GM12878 (cell line): ENCODE measurements around the gene PIGS. TPM values are rescaled to one million over a fixed set of nuclear protein-coding genes. Genes with fewer than 3 reads are reported as not detected.

Source experiments
- ATAC-seq: fragments of 200-7000 bp; cut with Tn5 transposase; 3 replicates; pipeline ENCODE4 v1.9.1; 2020; ENCODE audit warnings: mild to moderate bottlenecking, moderate library complexity
- BruUV-seq: library from RNA; stranded (reverse); fragments of 400-500 nt; replicated peaks from 2 replicates; lab custom pipeline; 2021; lab: Mats Ljungman, UMichigan
- CTCF ChIA-PET: fragments of 300-600 bp; sonication (Branson Sonifier 250); formaldehyde crosslinking; extraction: SDS; loops from one replicate; lab custom pipeline; 2021; ENCODE audit warnings: inconsistent platforms; lab: Yijun Ruan, JAX
- POLR2A ChIA-PET: fragments of 350-600 bp; formaldehyde crosslinking; extraction: SDS; loops from one replicate; lab custom pipeline; 2021; ENCODE audit warnings: inconsistent platforms; lab: Charles Lee
- RAD21 ChIA-PET: fragments of 300-600 bp; sonication (Branson Sonifier 250); formaldehyde crosslinking; loops from one replicate; lab custom pipeline; 2023; ENCODE audit warnings: antibody characterized with exemption; ENCODE audit not compliant: unreplicated experiment; lab: Charles Lee
- SMC1A ChIA-PET: fragments of 300-600 bp; sonication (Branson Sonifier 250); formaldehyde crosslinking; loops from one replicate; lab custom pipeline; 2023; ENCODE audit not compliant: unreplicated experiment, uncharacterized antibody; lab: Charles Lee
- DNase-seq: peaks from one replicate; pipeline ENCODE4 v3.0.0-alpha.2; 2011; ENCODE audit warnings: low read depth, low spot score
- FAIRE-seq: peaks from 3 replicates; lab custom pipeline; 2011; peaks lifted over from hg19 to GRCh38; lab: Jason Lieb, UNC
- H2AFZ ChIP-seq: 2 replicates; pipeline ENCODE4 v1.6.0; 2011; ENCODE audit warnings: low read depth, low read length, control low read depth; ENCODE audit not compliant: control insufficient read depth
- H3K27ac ChIP-seq: 2 replicates; pipeline ENCODE4 v1.5.1; 2011; ENCODE audit warnings: control low read depth; ENCODE audit not compliant: control insufficient read depth, insufficient read depth
- H3K27me3 ChIP-seq, 2 experiments: replicated peaks in 1 of 2; 2 replicates each; pipeline versions ENCODE4 v1.6.0 to v1.6.1; 2011; ENCODE audit warnings: low read length in 1 of 2; ENCODE audit not compliant: control insufficient read depth in 2 of 2, insufficient read depth in 2 of 2
- H3K36me3 ChIP-seq, 2 experiments: 2 replicates each; pipeline ENCODE4 v1.5.1; 2011; ENCODE audit warnings: low read length in 1 of 2; ENCODE audit not compliant: control insufficient read depth in 2 of 2, insufficient read depth in 2 of 2
- H3K4me1 ChIP-seq: 2 replicates; pipeline ENCODE4 v1.6.1; 2011; ENCODE audit warnings: mild to moderate bottlenecking, low read length, moderate library complexity, mixed read lengths; ENCODE audit not compliant: control insufficient read depth, insufficient read depth
- H3K4me2 ChIP-seq: 2 replicates; pipeline ENCODE4 v1.6.0; 2011; ENCODE audit warnings: control low read depth; ENCODE audit not compliant: control insufficient read depth, insufficient read depth
- H3K4me3 ChIP-seq: fragments of 200-600 bp; sonication (generic); 2 replicates; pipeline ENCODE4 v1.5.1; 2016
- H3K79me2 ChIP-seq: 2 replicates; pipeline ENCODE4 v1.6.0; 2011; ENCODE audit warnings: low read length; ENCODE audit not compliant: control insufficient read depth, insufficient read depth
- H3K9ac ChIP-seq: 2 replicates; pipeline ENCODE4 v1.8.0; 2011; ENCODE audit warnings: low read length, control low read depth, mixed read lengths; ENCODE audit not compliant: control insufficient read depth, insufficient read depth
- H3K9me3 ChIP-seq: replicated peaks from 3 replicates; pipeline ENCODE4 v1.5.1; 2011; ENCODE audit warnings: mild to moderate bottlenecking, low read length; ENCODE audit not compliant: control insufficient read depth, insufficient read depth
- H4K20me1 ChIP-seq: 2 replicates; pipeline ENCODE4 v1.6.0; 2011; ENCODE audit not compliant: control insufficient read depth, insufficient read depth
- BHLHE40 ChIP-seq, 2 experiments: fragments of 450-650 bp in 1 of 2; IDR thresholded peaks; 2 replicates each; pipeline ENCODE4 v1.6.1; 2011 to 2017; ENCODE audit warnings: low read depth in 2 of 2, borderline replicate concordance in 1 of 2, improper control_type of control experiment in 1 of 2, low read length in 1 of 2, mild to moderate bottlenecking in 1 of 2
- BRCA1 ChIP-seq: IDR thresholded peaks from 2 replicates; pipeline ENCODE4 v1.6.1; 2011; ENCODE audit warnings: low read depth, low read length, improper control_type of control experiment
- CHD4 ChIP-seq: fragments of 200-600 bp; sonication (generic); IDR thresholded peaks from 2 replicates; pipeline ENCODE4 v1.6.1; 2016; ENCODE audit warnings: mild to moderate bottlenecking
- CREM ChIP-seq: IDR thresholded peaks from 2 replicates; pipeline ENCODE4 v1.6.1; 2014; ENCODE audit warnings: antibody characterized with exemption, low read depth
- JUNB ChIP-seq: IDR thresholded peaks from 2 replicates; pipeline ENCODE4 v1.6.1; 2016; ENCODE audit warnings: antibody characterized with exemption, mild to moderate bottlenecking
- KDM1A ChIP-seq: fragments of 200-600 bp; sonication (generic); IDR thresholded peaks from 2 replicates; pipeline ENCODE4 v1.6.1; 2016; ENCODE audit warnings: borderline replicate concordance
- MTA3 ChIP-seq: IDR thresholded peaks from 2 replicates; pipeline ENCODE4 v1.6.1; 2012; ENCODE audit warnings: low read length, inconsistent platforms, borderline replicate concordance
- NFYA ChIP-seq: IDR thresholded peaks from 2 replicates; pipeline ENCODE4 v1.6.1; 2011; ENCODE audit warnings: low read depth, mild to moderate bottlenecking, low read length, improper control_type of control experiment, borderline replicate concordance
- NFYB ChIP-seq: IDR thresholded peaks from 2 replicates; pipeline ENCODE4 v1.6.1; 2011; ENCODE audit warnings: low read depth, mild to moderate bottlenecking, low read length, improper control_type of control experiment, moderate library complexity; ENCODE audit not compliant: insufficient read depth
- POU2F2 ChIP-seq: IDR thresholded peaks from 3 replicates; pipeline ENCODE4 v1.6.1; 2011; ENCODE audit warnings: low read depth, mild to moderate bottlenecking, low read length, borderline replicate concordance
- RAD21 ChIP-seq: IDR thresholded peaks from 2 replicates; pipeline ENCODE4 v1.6.1; 2011; ENCODE audit warnings: mild to moderate bottlenecking, low read depth, low read length, moderate library complexity; ENCODE audit not compliant: insufficient read depth
- RAD51 ChIP-seq: fragments of 450-650 bp; IDR thresholded peaks from 2 replicates; pipeline ENCODE4 v1.6.1; 2016; ENCODE audit warnings: moderate library complexity, mild to moderate bottlenecking, inconsistent platforms
- RCOR1 ChIP-seq: conservative IDR thresholded peaks from 2 replicates; pipeline ENCODE4 v1.6.1; 2012; ENCODE audit warnings: low read depth, low read length, improper control_type of control experiment
- ZNF24 ChIP-seq: fragments of 450-650 bp; IDR thresholded peaks from 2 replicates; pipeline ENCODE4 v1.6.1; 2017; ENCODE audit warnings: antibody characterized with exemption, mild to moderate bottlenecking
- ZSCAN29 ChIP-seq: fragments of 450-650 bp; IDR thresholded peaks from 2 replicates; pipeline ENCODE4 v1.6.1; 2017; ENCODE audit warnings: mild to moderate bottlenecking, moderate library complexity
- ZZZ3 ChIP-seq: IDR thresholded peaks from 2 replicates; pipeline ENCODE4 v1.6.1; 2011; ENCODE audit warnings: low read depth; ENCODE audit not compliant: control insufficient read depth, insufficient read length
- WGBS: methylation state at CpG from one replicate; pipeline ENCODE4 v1.1.6; 2016; ENCODE audit warnings: low lambda C conversion rate; ENCODE audit not compliant: insufficient replicate concordance, insufficient coverage; ENCODE audit errors: missing lambda C conversion rate; 5-methylcytosine and 5-hydroxymethylcytosine counted together
- in situ Hi-C: fragments of 300-500 bp; cut with MboI; formaldehyde crosslinking; loops from 9 replicates; pipeline ENCODE4 v1.14.3; 2018; ENCODE audit warnings: mixed read lengths
- intact Hi-C: fragments of 100-400 bp; cut with micrococcal nuclease; formaldehyde crosslinking; loops from one replicate; pipeline ENCODE4 v1.14.2; 2022; ENCODE audit not compliant: unreplicated experiment
- polyA plus RNA-seq, 11 experiments: library from polyadenylated mRNA; depleted of rRNA in 4 of 11; unstranded in 6 of 11; stranded (reverse) in 5 of 11; fragments of >200 nt; fragmentation: Nextera tagmentation in 4 of 11; fragmentation: Illumina TruSeq in 1 of 11; extraction: Ambion mirVana in 4 of 11; extraction: Trizol in 1 of 11; gene quantifications; 1 replicate in 1 of 11; 2 replicates in 10 of 11; pipeline versions ENCODE4 v1.2.1 to v1.2.3, GENCODE V29; 2011 to 2016; ENCODE audit warnings: inconsistent platforms in 2 of 11, missing spikeins in 2 of 11, low read depth in 1 of 11
- total RNA-seq, 4 experiments: library from RNA; depleted of rRNA in 3 of 4; stranded (reverse); fragments of >200 nt in 3 of 4; fragmentation: Illumina TruSeq in 1 of 4; extraction: Trizol in 1 of 4; gene quantifications; 2 replicates each; pipeline versions ENCODE4 v1.2.1 to v1.2.3, GENCODE V29; 2013 to 2021
- TF ChIP-seq, protein P1 (sequence below): fragments of 450-650 bp; formaldehyde crosslinking; IDR thresholded peaks from 2 replicates; pipeline ENCODE4 v1.4.0; 2020; ENCODE audit warnings: mild to moderate bottlenecking, moderate library complexity
- TF ChIP-seq, protein P2 (sequence below): fragments of 450-650 bp; IDR thresholded peaks from 2 replicates; pipeline ENCODE4 v1.6.1; 2017; ENCODE audit warnings: mild to moderate bottlenecking

PIGS gene
- total and polyA plus RNA-seq, 10 of the 15 experiments (the other 5 are each of a cell fraction or from before 2014, with no cell fraction given), result 27.5 to 73.7 (median 50.7) TPM

DNA sequence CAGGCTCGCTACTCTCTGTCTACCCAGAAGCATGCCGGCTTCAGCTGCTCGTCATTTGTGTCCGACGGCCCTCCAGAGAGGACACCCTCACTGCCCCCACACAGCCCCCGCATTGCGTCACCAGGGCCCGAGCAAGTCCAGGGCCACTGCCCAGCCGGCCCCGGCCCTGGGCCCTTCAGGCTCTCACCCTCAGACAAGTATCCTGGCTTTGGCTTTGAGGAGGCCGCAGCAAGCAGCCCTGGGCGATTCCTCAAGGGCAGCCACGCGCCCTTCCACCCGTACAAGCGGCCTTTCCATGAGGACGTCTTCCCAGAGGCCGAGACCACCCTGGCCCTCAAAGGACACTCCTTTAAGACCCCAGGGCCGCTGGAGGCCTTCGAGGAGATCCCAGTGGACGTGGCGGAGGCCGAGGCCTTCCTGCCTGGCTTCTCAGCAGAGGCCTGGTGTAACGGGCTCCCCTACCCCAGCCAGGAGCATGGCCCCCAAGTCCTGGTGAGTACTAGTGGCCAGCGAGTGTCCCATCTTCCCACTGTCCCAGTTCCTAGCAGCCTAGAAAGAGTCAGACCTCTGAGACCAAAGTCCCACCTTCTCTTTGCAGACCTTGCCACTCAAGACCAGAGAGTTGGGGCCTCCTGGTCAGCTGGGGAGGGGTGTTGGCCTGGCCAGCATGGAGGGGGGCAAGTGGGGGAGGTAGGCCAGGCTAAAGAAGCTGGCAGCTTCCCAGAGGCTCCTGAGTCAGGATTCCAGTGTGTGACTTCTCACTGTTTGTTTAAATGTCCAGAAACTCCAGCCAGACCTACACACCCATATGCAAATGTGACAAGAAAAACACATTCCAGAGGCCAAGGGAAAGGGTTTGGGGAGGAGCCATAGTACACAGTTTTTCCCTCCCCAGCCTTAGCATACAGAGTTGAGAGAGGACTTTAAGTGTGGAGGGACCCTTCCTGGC, 46.6 kb downstream of the PIGS start (continued):
- TF ChIP-seq, protein P1, sequence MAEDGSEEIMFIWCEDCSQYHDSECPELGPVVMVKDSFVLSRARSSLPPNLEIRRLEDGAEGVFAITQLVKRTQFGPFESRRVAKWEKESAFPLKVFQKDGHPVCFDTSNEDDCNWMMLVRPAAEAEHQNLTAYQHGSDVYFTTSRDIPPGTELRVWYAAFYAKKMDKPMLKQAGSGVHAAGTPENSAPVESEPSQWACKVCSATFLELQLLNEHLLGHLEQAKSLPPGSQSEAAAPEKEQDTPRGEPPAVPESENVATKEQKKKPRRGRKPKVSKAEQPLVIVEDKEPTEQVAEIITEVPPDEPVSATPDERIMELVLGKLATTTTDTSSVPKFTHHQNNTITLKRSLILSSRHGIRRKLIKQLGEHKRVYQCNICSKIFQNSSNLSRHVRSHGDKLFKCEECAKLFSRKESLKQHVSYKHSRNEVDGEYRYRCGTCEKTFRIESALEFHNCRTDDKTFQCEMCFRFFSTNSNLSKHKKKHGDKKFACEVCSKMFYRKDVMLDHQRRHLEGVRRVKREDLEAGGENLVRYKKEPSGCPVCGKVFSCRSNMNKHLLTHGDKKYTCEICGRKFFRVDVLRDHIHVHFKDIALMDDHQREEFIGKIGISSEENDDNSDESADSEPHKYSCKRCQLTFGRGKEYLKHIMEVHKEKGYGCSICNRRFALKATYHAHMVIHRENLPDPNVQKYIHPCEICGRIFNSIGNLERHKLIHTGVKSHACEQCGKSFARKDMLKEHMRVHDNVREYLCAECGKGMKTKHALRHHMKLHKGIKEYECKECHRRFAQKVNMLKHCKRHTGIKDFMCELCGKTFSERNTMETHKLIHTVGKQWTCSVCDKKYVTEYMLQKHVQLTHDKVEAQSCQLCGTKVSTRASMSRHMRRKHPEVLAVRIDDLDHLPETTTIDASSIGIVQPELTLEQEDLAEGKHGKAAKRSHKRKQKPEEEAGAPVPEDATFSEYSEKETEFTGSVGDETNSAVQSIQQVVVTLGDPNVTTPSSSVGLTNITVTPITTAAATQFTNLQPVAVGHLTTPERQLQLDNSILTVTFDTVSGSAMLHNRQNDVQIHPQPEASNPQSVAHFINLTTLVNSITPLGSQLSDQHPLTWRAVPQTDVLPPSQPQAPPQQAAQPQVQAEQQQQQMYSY (CRISPR knock-in tag), result no peak
- no peak for TF ChIP-seq KDM1A

DNA sequence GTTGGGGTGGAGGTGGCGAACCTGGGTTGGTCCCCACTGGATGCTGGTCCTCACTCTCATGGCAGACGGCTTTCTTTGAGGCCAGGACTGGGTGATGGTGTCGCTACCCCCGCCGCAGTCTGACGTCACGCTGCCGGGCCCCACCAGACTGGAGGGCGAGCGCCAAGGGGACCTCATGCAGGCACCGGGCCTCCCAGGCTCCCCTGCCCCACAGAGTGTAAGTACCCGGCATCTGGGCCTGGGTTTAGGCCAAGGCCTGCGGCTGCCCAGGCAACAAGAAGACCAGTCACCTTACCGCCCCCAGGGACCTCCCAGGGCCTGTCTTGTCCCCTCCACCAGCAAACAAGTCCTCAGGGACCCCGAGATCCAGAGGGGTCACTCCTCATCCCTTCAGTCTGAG, 47.4 kb downstream of the PIGS start:
- Histone ChIP-seq H3K9ac (no peak overlapping the region), H3K27me3 (no peaks in the 10 kb centered on the region), H4K20me1 (no peaks in the 10 kb centered on the region), H2AFZ (no peak overlapping the region), H3K36me3 (no peaks in the 10 kb centered on the region; a peak in 1 of 4 replicates), H3K4me2 (no peak overlapping the region), H3K9me3 (no peaks in the 10 kb centered on the region), H3K79me2 (no peaks in the 10 kb centered on the region), H3K4me3 (no peak overlapping the region), H3K4me1 (peaks cover 2% of the 10 kb centered on the region; the same call in 1 of the 2 replicates), H3K27ac (no peak overlapping the region)
- CTCF ChIA-PET, result no interaction called here
- TF ChIP-seq NFYA (no peak), POU2F2 (no peak), RCOR1 (no peak), ZSCAN29 (no peak), RAD21 (no peak), NFYB (no peak), CHD4 (no peak), JUNB (no peak), RAD51 (no peak), ZNF24 (no peak), BRCA1 (no peak), ZZZ3 (no peak), BHLHE40 (IDR thresholded peaks at IDR 0.05; ENCODE audit: borderline replicate concordance in 1 of 2, low read depth in 2 of 2, low read length in 1 of 2) (no peak), MTA3 (no peak), CREM (no peak)
- TF ChIP-seq, protein P2, sequence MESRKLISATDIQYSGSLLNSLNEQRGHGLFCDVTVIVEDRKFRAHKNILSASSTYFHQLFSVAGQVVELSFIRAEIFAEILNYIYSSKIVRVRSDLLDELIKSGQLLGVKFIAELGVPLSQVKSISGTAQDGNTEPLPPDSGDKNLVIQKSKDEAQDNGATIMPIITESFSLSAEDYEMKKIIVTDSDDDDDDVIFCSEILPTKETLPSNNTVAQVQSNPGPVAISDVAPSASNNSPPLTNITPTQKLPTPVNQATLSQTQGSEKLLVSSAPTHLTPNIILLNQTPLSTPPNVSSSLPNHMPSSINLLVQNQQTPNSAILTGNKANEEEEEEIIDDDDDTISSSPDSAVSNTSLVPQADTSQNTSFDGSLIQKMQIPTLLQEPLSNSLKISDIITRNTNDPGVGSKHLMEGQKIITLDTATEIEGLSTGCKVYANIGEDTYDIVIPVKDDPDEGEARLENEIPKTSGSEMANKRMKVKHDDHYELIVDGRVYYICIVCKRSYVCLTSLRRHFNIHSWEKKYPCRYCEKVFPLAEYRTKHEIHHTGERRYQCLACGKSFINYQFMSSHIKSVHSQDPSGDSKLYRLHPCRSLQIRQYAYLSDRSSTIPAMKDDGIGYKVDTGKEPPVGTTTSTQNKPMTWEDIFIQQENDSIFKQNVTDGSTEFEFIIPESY, result no peak
- SMC1A ChIA-PET, result no interaction called here
- no peak for ATAC-seq
- intact Hi-C loops, result no loop called here
- no TSS peak for BruUV-seq
- POLR2A ChIA-PET, result no interaction called here
- RAD21 ChIA-PET, result no interaction called here
- WGBS, result 41% methylated on average over 15 of the region's 15 CpGs
- no peak for DNase-seq
- FAIRE-seq, result no peak
- in situ Hi-C loops, result no loop called here
